ENCODE results near the gene RAB35. TPM values are rescaled to one million over a fixed set of nuclear protein-coding genes. Genes with fewer than 3 reads are reported as not detected.

RAB35 gene
- polyA plus RNA-seq, 2 of the 4 experiments (the other 2 are of a cell fraction), result 44.0 to 67.6 TPM

DNA sequence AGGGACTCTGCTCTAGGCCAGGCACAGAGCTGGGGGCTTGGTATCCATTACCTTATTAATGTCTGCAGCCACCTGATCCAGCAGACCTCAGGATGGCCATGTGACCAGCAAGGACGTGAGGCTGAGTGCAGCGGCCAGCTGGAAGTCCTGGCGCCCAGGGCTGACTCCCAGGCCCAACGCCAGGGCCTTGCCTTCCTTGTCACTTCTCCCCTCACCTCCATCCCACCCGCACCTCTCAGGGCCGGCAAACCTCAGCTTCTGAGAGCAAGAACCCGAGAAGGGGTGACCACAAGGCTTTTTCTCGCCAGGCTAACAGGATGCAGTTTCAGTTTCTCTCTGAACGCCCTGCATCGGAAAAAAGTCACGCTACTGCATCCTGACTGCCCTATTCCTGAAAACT lies 15.4 kb downstream of the RAB35 start:
- TF ChIP-seq BCL3 (IDR thresholded peaks at IDR 0.05), result no peak
- no peak for TF ChIP-seq MAFK (IDR thresholded peaks at IDR 0.05; ENCODE audit: partially characterized antibody)
- TF ChIP-seq KDM5A (IDR thresholded peaks at IDR 0.05), result no peak
- no peak for TF ChIP-seq ESRRA (IDR thresholded peaks at IDR 0.05; ENCODE audit: borderline replicate concordance, low read length)
- TF ChIP-seq RFX5 (IDR thresholded peaks at IDR 0.05), result no peak
- no peak for TF ChIP-seq USF2 (IDR thresholded peaks at IDR 0.05)
- TF ChIP-seq, protein P1, sequence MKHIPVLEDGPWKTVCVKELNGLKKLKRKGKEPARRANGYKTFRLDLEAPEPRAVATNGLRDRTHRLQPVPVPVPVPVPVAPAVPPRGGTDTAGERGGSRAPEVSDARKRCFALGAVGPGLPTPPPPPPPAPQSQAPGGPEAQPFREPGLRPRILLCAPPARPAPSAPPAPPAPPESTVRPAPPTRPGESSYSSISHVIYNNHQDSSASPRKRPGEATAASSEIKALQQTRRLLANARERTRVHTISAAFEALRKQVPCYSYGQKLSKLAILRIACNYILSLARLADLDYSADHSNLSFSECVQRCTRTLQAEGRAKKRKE (CRISPR knock-in tag; IDR thresholded peaks at IDR 0.05; ENCODE audit: low read depth), result no peak
- TF ChIP-seq CEBPB (IDR thresholded peaks at IDR 0.05), result no peak
- TF ChIP-seq RARB (CRISPR knock-in tag; IDR thresholded peaks at IDR 0.05), result no peak
- FAIRE-seq (no peak), DNase-seq (ENCODE audit: low read depth in 1 of 2, low spot score in 1 of 2) (no peak), ATAC-seq (no peak)
- POLR2A ChIA-PET, result no interaction called here
- H3K4me1 ChIP-seq, result peaks cover 6% of the 10 kb centered on the region; the same call in 1 of the 3 replicates
- no peak overlapping the region for H3K27ac ChIP-seq
- 94% methylated on average over 11 of the region's 11 CpGs for WGBS (ENCODE audit: missing lambda C conversion rate)
- CTCF ChIA-PET, result interaction anchor here (1.7 kb wide), 1 partner anchor 14 kb away, joined by 5 read pairs; no protein-coding TSS in a partner anchor
- no peak overlapping the region for H3K4me3 ChIP-seq
- H3K9me3 ChIP-seq, result no peaks in the 10 kb centered on the region
- H3K4me2 ChIP-seq, result no peak overlapping the region

- Histone ChIP-seq H3K4me1 (peaks cover 6% of the 10 kb centered on the region; the same call in 1 of the 3 replicates), H3K4me3 (no peak overlapping the region), H3K4me2 (no peak overlapping the region), H3K9me3 (no peaks in the 10 kb centered on the region), H3K27ac (no peak overlapping the region)
- ATAC-seq (no peak), DNase-seq (ENCODE audit: low read depth in 1 of 2, low spot score in 1 of 2) (no peak), FAIRE-seq (no peak)
- TF ChIP-seq, protein P2, sequence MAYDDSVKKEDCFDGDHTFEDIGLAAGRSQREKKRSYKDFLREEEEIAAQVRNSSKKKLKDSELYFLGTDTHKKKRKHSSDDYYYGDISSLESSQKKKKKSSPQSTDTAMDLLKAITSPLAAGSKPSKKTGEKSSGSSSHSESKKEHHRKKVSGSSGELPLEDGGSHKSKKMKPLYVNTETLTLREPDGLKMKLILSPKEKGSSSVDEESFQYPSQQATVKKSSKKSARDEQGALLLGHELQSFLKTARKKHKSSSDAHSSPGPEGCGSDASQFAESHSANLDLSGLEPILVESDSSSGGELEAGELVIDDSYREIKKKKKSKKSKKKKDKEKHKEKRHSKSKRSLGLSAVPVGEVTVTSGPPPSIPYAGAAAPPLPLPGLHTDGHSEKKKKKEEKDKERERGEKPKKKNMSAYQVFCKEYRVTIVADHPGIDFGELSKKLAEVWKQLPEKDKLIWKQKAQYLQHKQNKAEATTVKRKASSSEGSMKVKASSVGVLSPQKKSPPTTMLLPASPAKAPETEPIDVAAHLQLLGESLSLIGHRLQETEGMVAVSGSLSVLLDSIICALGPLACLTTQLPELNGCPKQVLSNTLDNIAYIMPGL (CRISPR knock-in tag; IDR thresholded peaks at IDR 0.05; ENCODE audit: borderline replicate concordance), result no peak
- TF ChIP-seq CBX2 (IDR thresholded peaks at IDR 0.05; ENCODE audit: borderline replicate concordance, low read depth) (no peak), HEYL (CRISPR knock-in tag; IDR thresholded peaks at IDR 0.05) (no peak), ELK1 (IDR thresholded peaks at IDR 0.05; ENCODE audit: low read depth, low read length) (no peak), BHLHE40 (IDR thresholded peaks at IDR 0.05; ENCODE audit: low read depth, low read length) (no peak), EP300 (IDR thresholded peaks at IDR 0.05) (no peak), NPAS2 (CRISPR knock-in tag; IDR thresholded peaks at IDR 0.05; ENCODE audit: borderline replicate concordance) (no peak), NFE2L2 (conservative IDR thresholded peaks at IDR 0.05; ENCODE audit: low read length) (no peak), JUN (IDR thresholded peaks at IDR 0.05) (no peak), FOXS1 (CRISPR knock-in tag; IDR thresholded peaks at IDR 0.05) (no peak)
- 93% methylated on average over 21 of the region's 21 CpGs for WGBS (ENCODE audit: missing lambda C conversion rate)
- ChIA-PET POLR2A (no interaction called here), CTCF (interaction anchor here (1.7 kb wide), 1 partner anchor 14 kb away, joined by 5 read pairs; no protein-coding TSS in a partner anchor)
Measured at GRCh38 chr12:120100630-120101029, 15.9 kb downstream of the RAB35 start.

All from A549 (cell line).